ENCODE data around the gene NFIX.

GRCh38 chr19:13087295-13087694 lies 92.0 kb downstream of the NFIX start:
- no peak for TF ChIP-seq CTCF (IDR thresholded peaks at IDR 0.05)
- TF ChIP-seq POLR2A (IDR thresholded peaks at IDR 0.05) = no peak
